Measurements from ENCODE around the gene VAV1. TPM values are rescaled to one million over a fixed set of nuclear protein-coding genes. Genes with fewer than 3 reads are reported as not detected.
"Not testable (repeated sequence)": the region's sequence is repeated elsewhere in the genome, so short reads cannot be mapped to it uniquely, and the experiment has no call there.

Gene VAV1
- total and polyA plus RNA-seq, 12 donors, result 1.1 to 21.1 (median 9.1) TPM

- H3K4me1 ChIP-seq (replicated peaks in 1 of 2), result no peaks in the 10 kb centered on the region
- 74 to 83% (median 80%) methylated on average over 8 to 12 of the region's 12 CpGs for WGBS, 4 donors
- no peak for DNase-seq
- no peak overlapping the region for H3K27ac ChIP-seq
- no peaks in the 10 kb centered on the region for H3K27me3 ChIP-seq
- intact Hi-C loops (cut with DNase I), result no loop called here
- no peak overlapping the region for H3K4me3 ChIP-seq
- no peak for TF ChIP-seq POLR2A (IDR thresholded peaks at IDR 0.05)
- no peak for TF ChIP-seq CTCF (IDR thresholded peaks at IDR 0.05)
- H3K36me3 ChIP-seq (replicated peaks in 1 of 2), result peaks cover 0 to 2% of the 10 kb centered on the region in 2 donors
- no peaks in the 10 kb centered on the region for H3K9me3 ChIP-seq (replicated peaks in 1 of 3)
Observed at GRCh38 chr19:6825076-6825774, 52.7 kb downstream of the VAV1 start.

- Histone ChIP-seq H3K27ac (no peak overlapping the region), H3K4me1 (replicated peaks in 1 of 2) (no peaks in the 10 kb centered on the region), H3K9me3 (replicated peaks in 1 of 3) (no peaks in the 10 kb centered on the region), H3K27me3 (no peaks in the 10 kb centered on the region), H3K4me3 (no peak overlapping the region), H3K36me3 (replicated peaks in 1 of 2) (peaks cover 0 to 2% of the 10 kb centered on the region in 2 donors)
- intact Hi-C loops (cut with DNase I), result no loop called here
- no peak for DNase-seq
- TF ChIP-seq POLR2A (IDR thresholded peaks at IDR 0.05), result no peak
- no peak for TF ChIP-seq CTCF (IDR thresholded peaks at IDR 0.05)
- 80 to 88% (median 83%) methylated on average over 7 to 15 of the region's 15 CpGs for WGBS, 4 donors
Observed at GRCh38 chr19:6826281-6826920, 53.9 kb downstream of the VAV1 start.

GRCh38 chr19:6828306-6828697 is 55.8 kb downstream of the VAV1 start:
- Histone ChIP-seq H3K27ac (no peak overlapping the region), H3K4me1 (replicated peaks in 1 of 2) (no peaks in the 10 kb centered on the region), H3K4me3 (no peak overlapping the region), H3K36me3 (replicated peaks in 1 of 2) (peaks cover 0 to 2% of the 10 kb centered on the region in 2 donors), H3K9me3 (replicated peaks in 1 of 3) (no peaks in the 10 kb centered on the region), H3K27me3 (no peaks in the 10 kb centered on the region)
- TF ChIP-seq CTCF (IDR thresholded peaks at IDR 0.05), result no peak
- no peak for TF ChIP-seq POLR2A (IDR thresholded peaks at IDR 0.05)
- intact Hi-C loops (cut with DNase I), result no loop called here
- 37 to 58% (median 43%) methylated on average over 6 to 14 of the region's 14 CpGs for WGBS, 4 donors
- no peak for DNase-seq

- Histone ChIP-seq H3K27me3 (no peaks in the 10 kb centered on the region), H3K36me3 (replicated peaks in 1 of 2) (peaks cover 0 to 2% of the 10 kb centered on the region in 2 donors), H3K4me3 (no peak overlapping the region), H3K27ac (no peak overlapping the region), H3K9me3 (replicated peaks in 1 of 3) (no peaks in the 10 kb centered on the region), H3K4me1 (replicated peaks in 1 of 2) (no peaks in the 10 kb centered on the region)
- 55 to 79% (median 61%) methylated on average over 17 to 18 of the region's 18 CpGs for WGBS, 4 donors
- TF ChIP-seq POLR2A (IDR thresholded peaks at IDR 0.05) (no peak), CTCF (IDR thresholded peaks at IDR 0.05) (no peak)
- no peak for DNase-seq
- intact Hi-C loops (cut with DNase I), result no loop called here
Observed at GRCh38 chr19:6828698-6829633, 56.5 kb downstream of the VAV1 start.

- H3K36me3 ChIP-seq (replicated peaks in 1 of 2); H3K4me3 ChIP-seq; H3K4me1 ChIP-seq (replicated peaks in 1 of 2); H3K9me3 ChIP-seq (replicated peaks in 1 of 3); H3K27ac ChIP-seq; H3K27me3 ChIP-seq; DNase-seq; intact Hi-C loops (cut with DNase I): not testable (repeated sequence)
- 79 to 94% (median 91%) methylated on average over 15 of the region's 15 CpGs for WGBS, 4 donors
Observed at GRCh38 chr19:6829829-6830228, 57.3 kb downstream of the VAV1 start.

- H3K9me3 ChIP-seq (replicated peaks in 1 of 3); intact Hi-C loops (cut with DNase I); DNase-seq; H3K27ac ChIP-seq; H3K27me3 ChIP-seq; H3K36me3 ChIP-seq (replicated peaks in 1 of 2); H3K4me3 ChIP-seq; H3K4me1 ChIP-seq (replicated peaks in 1 of 2): not testable (repeated sequence)
- WGBS, 4 donors, result 67 to 72% (median 70%) methylated on average over 9 of the region's 9 CpGs
Observed at GRCh38 chr19:6831084-6831483, 58.6 kb downstream of the VAV1 start.
